Spleen (tissue), 11 donors: ENCODE measurements around the gene UTP25. TPM values are rescaled to one million over a fixed set of nuclear protein-coding genes. Genes with fewer than 3 reads are reported as not detected.

Experiments
- DNase-seq: peaks from one replicate; pipeline ENCODE4 v3.0.0-alpha.2; 2020
- H3K27ac ChIP-seq, 8 donors: fragments of 200-600 bp; sonication (generic) in 7 of 8; 1 replicate in 4 of 8; 2 replicates in 4 of 8; pipeline versions ENCODE4 v1.5.0 to v1.8.0; 2016 to 2021; ENCODE audit warnings: inconsistent platforms in 4 of 8, mild to moderate bottlenecking in 4 of 8, moderate library complexity in 1 of 8
- H3K27me3 ChIP-seq, 7 donors: fragments of 200-600 bp; sonication (generic) in 6 of 7; replicated peaks in 1 of 7; 1 replicate in 4 of 7; 2 replicates in 3 of 7; pipeline versions ENCODE4 v1.5.0 to v1.8.0; 2016 to 2021; ENCODE audit warnings: inconsistent platforms in 3 of 7, mild to moderate bottlenecking in 1 of 7
- H3K36me3 ChIP-seq, 6 donors: fragments of 200-600 bp; sonication (generic) in 5 of 6; 1 replicate in 4 of 6; 2 replicates in 2 of 6; pipeline versions ENCODE4 v1.5.0 to v1.8.0; 2016 to 2021; ENCODE audit warnings: inconsistent platforms in 2 of 6
- H3K4me1 ChIP-seq, 6 donors: fragments of 200-600 bp; sonication (generic) in 5 of 6; 1 replicate in 3 of 6; 2 replicates in 3 of 6; pipeline versions ENCODE4 v1.5.0 to v1.8.0; 2016 to 2021; ENCODE audit warnings: inconsistent platforms in 3 of 6
- H3K4me3 ChIP-seq, 8 donors: fragments of 200-600 bp; sonication (generic) in 7 of 8; 1 replicate in 4 of 8; 2 replicates in 4 of 8; pipeline versions ENCODE4 v1.5.0 to v1.8.0; 2016 to 2021; ENCODE audit warnings: inconsistent platforms in 4 of 8, mild to moderate bottlenecking in 4 of 8, moderate library complexity in 2 of 8
- H3K9me3 ChIP-seq, 8 donors: fragments of 200-600 bp; sonication (generic) in 7 of 8; 1 replicate in 4 of 8; 2 replicates in 4 of 8; pipeline versions ENCODE4 v1.5.0 to v1.8.0; 2016 to 2021; ENCODE audit warnings: inconsistent platforms in 4 of 8
- POLR2A ChIP-seq, 3 donors: fragments of 450-650 bp; IDR thresholded peaks; one replicate each; pipeline ENCODE4 v1.5.1; 2017; ENCODE audit warnings: antibody characterized with exemption in 3 of 3, mild to moderate bottlenecking in 1 of 3
- POLR2AphosphoS5 ChIP-seq, 3 donors: sonication (generic); formaldehyde crosslinking; IDR thresholded peaks; one replicate each; pipeline ENCODE4 v1.5.1; 2017; ENCODE audit warnings: antibody characterized with exemption in 3 of 3
- WGBS, 5 donors: extraction: QIAGEN DNeasy Blood & Tissue Kit in 3 of 5; methylation state at CpG; one replicate each; pipeline versions ENCODE4 v1.1.5 to v1.1.7; 2013 to 2018; 5-methylcytosine and 5-hydroxymethylcytosine counted together
- intact Hi-C: fragments of 100-400 bp; cut with DNase I; formaldehyde crosslinking; loops from one replicate; pipeline ENCODE4 v1.15.0; 2023; ENCODE audit warnings: low total_unique reads
- polyA plus RNA-seq, 3 donors: library from polyadenylated mRNA; stranded (reverse); fragments of 200-250 nt; gene quantifications; one replicate each; pipeline ENCODE4 v1.2.1, GENCODE V29; 2013
- total RNA-seq, 7 donors: library from RNA; depleted of rRNA in 3 of 7; stranded (reverse); fragments of >200 nt in 3 of 7; fragmentation: NEBNext Ultra II Directional in 4 of 7; extraction: Animal tissue kit (Norgen Biotek cat#: 25700) in 4 of 7; gene quantifications; one replicate each; pipeline versions ENCODE4 v1.1.0 to v1.2.1, GENCODE V29; 2016 to 2021
- TF ChIP-seq, protein P1 (sequence below), 11 experiments: fragments of 200-600 bp in 7 of 11; fragments of 450-650 bp in 4 of 11; sonication (generic) in 4 of 11; IDR thresholded peaks in 8 of 11; conservative IDR thresholded peaks in 3 of 11; 1 replicate in 7 of 11; 2 replicates in 4 of 11; pipeline versions ENCODE4 v1.4.0 to v1.8.0; 2016 to 2021; ENCODE audit warnings: antibody characterized with exemption in 11 of 11, inconsistent platforms in 4 of 11, mild to moderate bottlenecking in 1 of 11
- donor health status: healthy with polysubstance abuse.
- donor health status: DM: no; HTN: no; CAD: no; lungs with moderate emphysema.
- donor health status: DM: no; HTN: no; CAD: no.
- donor health status: Bipolar disorder and iron deficiency.
- donor health status: healthy.
- donor health status: DM: no; HTN: no; CAD: no.
- donor health status: DM: yes; HTN: yes; CAD: no.

Gene UTP25
- total and polyA plus RNA-seq, 10 donors: 1.8 to 13.4 (median 9.1) TPM

DNA sequence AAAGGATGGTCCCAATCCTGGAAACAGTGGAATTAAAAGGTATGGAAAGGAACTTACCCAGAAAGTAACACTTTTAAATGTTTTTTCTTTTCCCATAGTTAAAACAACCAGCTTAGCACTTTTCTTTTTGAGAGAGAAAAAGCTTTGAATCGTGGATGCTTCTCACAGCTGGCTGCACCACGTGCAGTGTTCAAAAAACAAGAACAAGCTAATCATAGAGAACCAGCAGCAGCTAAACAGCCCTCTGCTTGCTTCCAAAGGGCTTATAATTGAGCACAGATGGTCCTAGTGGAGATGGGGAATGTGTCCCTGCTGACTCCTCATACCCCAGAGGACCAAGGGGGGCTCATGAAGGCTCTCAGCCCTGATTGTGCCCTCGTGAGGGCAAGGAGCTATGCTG, 26.4 kb downstream of the UTP25 start:
- Histone ChIP-seq H3K9me3 (no peaks in the 10 kb centered on the region), H3K27ac (no peak overlapping the region), H3K27me3 (no peaks in the 10 kb centered on the region), H3K36me3 (peaks cover 4 to 83% (median 57%) of the 10 kb centered on the region in 6 donors), H3K4me1 (no peaks in the 10 kb centered on the region), H3K4me3 (no peak overlapping the region)
- no peak for DNase-seq
- WGBS, 5 donors: 51 to 94% (median 78%) methylated on average over 3 of the region's 3 CpGs
- intact Hi-C loops: no loop called here
- TF ChIP-seq, protein P1, sequence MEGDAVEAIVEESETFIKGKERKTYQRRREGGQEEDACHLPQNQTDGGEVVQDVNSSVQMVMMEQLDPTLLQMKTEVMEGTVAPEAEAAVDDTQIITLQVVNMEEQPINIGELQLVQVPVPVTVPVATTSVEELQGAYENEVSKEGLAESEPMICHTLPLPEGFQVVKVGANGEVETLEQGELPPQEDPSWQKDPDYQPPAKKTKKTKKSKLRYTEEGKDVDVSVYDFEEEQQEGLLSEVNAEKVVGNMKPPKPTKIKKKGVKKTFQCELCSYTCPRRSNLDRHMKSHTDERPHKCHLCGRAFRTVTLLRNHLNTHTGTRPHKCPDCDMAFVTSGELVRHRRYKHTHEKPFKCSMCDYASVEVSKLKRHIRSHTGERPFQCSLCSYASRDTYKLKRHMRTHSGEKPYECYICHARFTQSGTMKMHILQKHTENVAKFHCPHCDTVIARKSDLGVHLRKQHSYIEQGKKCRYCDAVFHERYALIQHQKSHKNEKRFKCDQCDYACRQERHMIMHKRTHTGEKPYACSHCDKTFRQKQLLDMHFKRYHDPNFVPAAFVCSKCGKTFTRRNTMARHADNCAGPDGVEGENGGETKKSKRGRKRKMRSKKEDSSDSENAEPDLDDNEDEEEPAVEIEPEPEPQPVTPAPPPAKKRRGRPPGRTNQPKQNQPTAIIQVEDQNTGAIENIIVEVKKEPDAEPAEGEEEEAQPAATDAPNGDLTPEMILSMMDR (IDR thresholded peaks at IDR 0.05 in 8 of 11, conservative IDR thresholded peaks at IDR 0.05 in 3 of 11): no peak
- TF ChIP-seq POLR2A (IDR thresholded peaks at IDR 0.05) (no peak), POLR2AphosphoS5 (IDR thresholded peaks at IDR 0.05) (no peak)

DNA sequence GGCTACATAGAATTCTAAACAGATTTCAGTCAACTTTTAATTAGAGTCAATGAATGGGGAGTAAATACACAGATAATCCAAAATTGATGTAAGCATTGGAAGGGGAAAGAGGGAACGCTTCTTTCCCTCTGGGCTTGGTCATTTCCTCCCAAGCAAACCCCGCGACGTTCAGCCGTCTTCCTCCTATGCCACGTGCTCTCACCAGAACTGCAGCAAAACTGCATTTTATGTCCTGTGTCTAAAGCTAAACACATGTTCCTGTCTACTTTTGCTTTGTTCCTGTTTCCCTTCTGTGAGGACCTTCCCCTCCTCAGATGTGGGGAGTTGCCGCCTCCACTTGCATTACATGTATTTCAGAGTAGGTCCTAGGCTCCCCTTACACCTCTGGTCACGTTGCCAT, 27.2 kb downstream of the UTP25 start:
- H3K27ac ChIP-seq: no peak overlapping the region
- intact Hi-C loops: no loop called here
- no peaks in the 10 kb centered on the region for H3K27me3 ChIP-seq
- no peak for DNase-seq
- no peaks in the 10 kb centered on the region for H3K4me1 ChIP-seq
- no peak overlapping the region for H3K4me3 ChIP-seq
- H3K9me3 ChIP-seq: no peaks in the 10 kb centered on the region
- TF ChIP-seq POLR2A (IDR thresholded peaks at IDR 0.05): no peak
- TF ChIP-seq POLR2AphosphoS5 (IDR thresholded peaks at IDR 0.05): no peak
- TF ChIP-seq, protein P1 (IDR thresholded peaks at IDR 0.05 in 8 of 11, conservative IDR thresholded peaks at IDR 0.05 in 3 of 11): no peak
- WGBS, 5 donors: 46 to 63% (median 54%) methylated on average over 8 of the region's 8 CpGs
- peaks cover 4 to 75% (median 52%) of the 10 kb centered on the region in 6 donors for H3K36me3 ChIP-seq

DNA sequence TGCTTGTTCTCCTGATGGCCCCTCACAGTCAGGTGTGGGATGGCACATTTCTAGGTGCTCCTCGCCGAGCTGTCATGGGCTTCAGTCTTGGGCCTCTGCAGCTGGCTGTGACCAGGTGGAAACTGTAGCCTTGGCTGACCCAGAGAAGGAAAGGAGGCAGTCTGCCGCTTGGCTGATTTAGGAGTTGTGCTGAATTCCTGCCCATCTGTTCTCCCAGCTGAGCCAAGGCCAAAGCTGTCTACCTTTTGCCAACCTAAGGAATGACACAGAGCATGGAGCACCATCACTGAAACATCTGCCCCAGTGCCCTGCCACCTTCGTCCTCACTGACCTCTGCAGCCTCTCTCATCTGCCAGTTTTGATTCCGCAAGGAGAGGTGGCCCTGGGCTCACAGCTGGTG, 27.9 kb downstream of the UTP25 start:
- Histone ChIP-seq H3K4me3 (no peak overlapping the region), H3K27ac (no peak overlapping the region), H3K27me3 (no peaks in the 10 kb centered on the region), H3K4me1 (peaks cover 0 to 2% (median 0%) of the 10 kb centered on the region in 6 donors), H3K36me3 (peaks cover 4 to 69% (median 47%) of the 10 kb centered on the region in 6 donors), H3K9me3 (no peaks in the 10 kb centered on the region)
- 89 to 98% (median 92%) methylated on average over 3 to 5 of the region's 5 CpGs for WGBS, 5 donors
- intact Hi-C loops: no loop called here
- TF ChIP-seq, protein P1 (IDR thresholded peaks at IDR 0.05 in 8 of 11, conservative IDR thresholded peaks at IDR 0.05 in 3 of 11): no peak
- TF ChIP-seq POLR2AphosphoS5 (IDR thresholded peaks at IDR 0.05) (no peak), POLR2A (IDR thresholded peaks at IDR 0.05) (no peak)
- DNase-seq: no peak

DNA sequence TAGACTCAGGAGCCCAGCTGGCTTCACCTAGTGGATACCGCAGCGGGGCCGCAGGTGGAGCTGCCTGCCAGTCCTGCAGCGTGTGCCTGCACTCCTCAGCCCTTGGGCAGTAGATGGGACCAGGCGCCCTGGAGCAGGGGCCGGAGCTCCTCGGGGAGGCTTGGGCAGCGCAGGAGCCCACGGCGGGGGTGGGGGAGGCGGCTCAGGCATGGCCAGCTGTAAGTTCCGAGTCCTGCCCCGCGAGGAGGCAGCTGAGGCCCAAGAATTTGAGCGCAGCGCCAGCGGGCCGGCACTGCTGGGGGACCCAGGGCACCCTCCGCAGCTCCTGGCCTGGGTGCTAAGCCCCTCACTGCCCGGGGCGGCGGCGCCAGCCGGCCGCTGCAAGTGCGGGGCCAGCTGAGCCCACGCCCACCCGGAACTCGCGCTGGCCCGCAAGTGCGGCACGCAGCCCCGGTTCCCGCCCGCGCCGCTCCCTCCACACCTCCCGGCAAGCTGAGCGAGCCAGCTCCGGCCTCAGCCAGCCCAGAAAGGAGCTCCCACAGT, 30.9 kb downstream of the UTP25 start:
- 92 to 97% (median 95%) methylated on average over 14 to 41 of the region's 41 CpGs for WGBS, 5 donors

More for the DNA sequence above, 30.9 kb downstream of the UTP25 start:
- Histone ChIP-seq H3K4me1 (peaks cover 0 to 2% (median 0%) of the 10 kb centered on the region in 6 donors), H3K36me3 (peaks cover 2 to 39% (median 19%) of the 10 kb centered on the region in 6 donors), H3K27me3 (peaks cover 0 to 11% (median 3%) of the 10 kb centered on the region in 7 donors), H3K9me3 (no peaks in the 10 kb centered on the region), H3K27ac (no peak overlapping the region), H3K4me3 (no peak overlapping the region)
- TF ChIP-seq POLR2A (IDR thresholded peaks at IDR 0.05) (no peak), POLR2AphosphoS5 (IDR thresholded peaks at IDR 0.05) (no peak)
- TF ChIP-seq, protein P1 (IDR thresholded peaks at IDR 0.05 in 8 of 11, conservative IDR thresholded peaks at IDR 0.05 in 3 of 11): no peak
- intact Hi-C loops: no loop called here
- DNase-seq: no peak
